Astrocyte of the cerebellum (primary cell): Measurements from ENCODE around the gene FYN.

Experiments used
- DNase-seq: peaks from one replicate; pipeline ENCODE4 v3.0.0-alpha.2; 2011; ENCODE audit warnings: low read depth
- H3K4me3 ChIP-seq: 2 replicates; pipeline ENCODE4 v1.5.1; 2011; ENCODE audit warnings: mild to moderate bottlenecking, low read depth, low read length, moderate library complexity
- CTCF ChIP-seq: IDR thresholded peaks from 2 replicates; pipeline ENCODE4 v1.5.1; 2012; ENCODE audit warnings: low read length, low read depth, moderate library complexity, mild to moderate bottlenecking; ENCODE audit errors: missing control alignments
- in situ Hi-C: cut with HindIII; loops from 2 replicates; pipeline ENCODE4 v1.10.0; 2017; ENCODE audit warnings: low sequenced_read_pairs

The FYN gene

GRCh38 chr6:111802720-111803330 is 70.4 kb downstream of the FYN start:
- DNase-seq = no peak
- in situ Hi-C loops = no loop called here
- no peak for TF ChIP-seq CTCF
- no peak overlapping the region for H3K4me3 ChIP-seq

GRCh38 chr6:111802015-111802414 is 71.2 kb downstream of the FYN start:
- DNase-seq = no peak
- TF ChIP-seq CTCF = no peak
- H3K4me3 ChIP-seq = no peak overlapping the region
- in situ Hi-C loops = no loop called here

DNA sequence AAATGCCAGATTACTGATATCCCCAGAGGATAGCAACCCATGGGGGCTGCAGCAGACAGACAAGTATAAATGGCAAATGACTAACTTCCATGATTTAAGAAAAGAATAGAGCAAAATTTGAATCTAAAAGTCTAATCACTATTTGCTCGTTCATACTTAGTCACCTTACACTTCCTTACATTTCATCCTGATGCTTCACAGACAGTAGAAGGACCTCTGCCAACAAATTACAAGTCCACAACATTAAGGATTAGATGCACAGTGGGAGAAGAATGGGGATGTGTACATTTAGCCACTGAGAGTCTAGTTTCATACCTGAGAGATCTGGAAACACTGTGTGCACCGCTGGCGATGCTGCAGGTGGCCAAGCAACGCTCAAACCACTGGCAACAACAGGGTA is 72.4 kb downstream of the FYN start:
- in situ Hi-C loops = no loop called here
- no peak for DNase-seq
- no peak for TF ChIP-seq CTCF
- H3K4me3 ChIP-seq = no peak overlapping the region

- no peak overlapping the region for H3K4me3 ChIP-seq
- in situ Hi-C loops = no loop called here
- DNase-seq = no peak
- no peak for TF ChIP-seq CTCF
Measured at GRCh38 chr6:111800259-111800765, 72.9 kb downstream of the FYN start.

- DNase-seq = no peak
- in situ Hi-C loops = no loop called here
Measured at GRCh38 chr6:111799576-111800258, 73.5 kb downstream of the FYN start.

GRCh38 chr6:111798281-111798725 is 74.9 kb downstream of the FYN start:
- H3K4me3 ChIP-seq = no peak overlapping the region
- DNase-seq = no peak
- in situ Hi-C loops = no loop called here
- TF ChIP-seq CTCF = no peak

More at GRCh38 chr6:111799576-111800258, 73.5 kb downstream of the FYN start:
- TF ChIP-seq CTCF = no peak
- H3K4me3 ChIP-seq = no peak overlapping the region
